Activated CD8-positive, alpha-beta memory T cell treated with anti-CD3 and anti-CD28 coated beads for 48 hours (primary cell): ENCODE results near the gene KIF24.
"Not testable (repeated sequence)": the region's sequence is repeated elsewhere in the genome, so short reads cannot be mapped to it uniquely, and the experiment has no call there.

Source experiments
- DNase-seq, 3 experiments: peaks; one replicate each; pipeline ENCODE4 v3.0.0-alpha.2; 2020; ENCODE audit warnings: low read depth in 2 of 3, low spot score in 2 of 3

The KIF24 gene

DNA sequence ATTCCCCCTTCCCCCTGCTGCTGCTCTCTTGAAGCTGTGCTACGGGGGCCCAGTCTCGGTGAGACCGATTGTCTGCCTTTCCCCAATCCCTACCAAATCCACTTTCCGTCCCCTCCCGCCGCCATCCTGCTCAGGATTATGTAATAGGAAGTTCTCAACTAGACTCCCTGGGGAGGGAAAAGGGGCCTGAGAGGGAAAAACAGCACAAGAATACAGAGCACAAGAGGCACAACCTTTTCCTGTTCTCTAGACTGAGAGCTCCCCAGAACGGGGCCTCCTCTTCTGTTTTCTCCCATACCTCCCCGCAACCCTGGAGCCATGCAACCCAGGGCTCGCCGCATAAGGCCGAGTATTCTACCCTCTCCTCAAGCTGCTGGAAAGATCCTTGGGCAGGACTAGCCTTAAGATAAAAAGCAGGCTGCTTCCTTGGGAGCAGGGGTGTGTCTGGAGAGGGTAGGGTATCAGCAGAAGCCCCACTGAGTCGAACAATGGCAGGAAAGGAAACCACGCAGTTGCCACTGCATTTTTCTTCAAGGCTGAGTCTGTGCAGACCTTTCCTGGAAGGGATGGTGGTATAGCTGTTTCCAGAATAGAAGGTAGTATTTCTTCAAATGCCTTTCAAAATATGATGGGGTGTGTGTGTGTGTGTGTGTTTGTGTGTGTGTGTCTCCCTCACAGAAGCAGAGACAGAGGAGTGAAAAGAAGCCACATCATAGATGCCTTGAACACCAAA lies 34.7 kb upstream of the KIF24 start:
- no peak for DNase-seq

DNA sequence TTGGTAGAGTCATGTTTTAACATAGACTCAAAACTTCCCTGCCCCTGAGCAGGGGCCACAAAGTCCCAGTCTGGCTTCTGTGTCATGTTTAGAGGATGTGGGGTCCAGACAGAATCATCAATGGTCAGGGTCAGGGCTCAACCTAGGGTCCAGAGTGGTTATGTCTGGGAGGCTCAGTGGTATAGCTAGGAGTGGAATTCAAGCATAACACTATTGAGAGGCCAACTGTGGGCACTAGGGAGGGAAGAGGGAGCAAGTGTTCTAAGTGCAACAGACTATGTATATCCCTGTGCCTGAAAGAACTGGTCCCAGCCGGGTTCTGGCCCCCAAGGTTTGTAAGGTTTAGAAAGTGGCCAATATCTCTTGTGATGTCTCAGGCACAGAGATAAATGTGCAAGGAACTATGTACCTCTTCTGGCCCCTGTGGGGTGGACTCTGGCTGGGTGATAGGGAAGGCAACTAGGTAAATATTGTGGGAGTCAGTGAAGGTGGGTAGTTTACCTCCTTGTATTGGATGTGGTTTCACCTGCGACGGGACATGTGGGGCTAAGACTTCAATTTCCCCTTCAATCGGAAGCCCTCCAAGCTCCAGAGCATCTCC lies 33.6 kb upstream of the KIF24 start:
- DNase-seq: no peak

DNA sequence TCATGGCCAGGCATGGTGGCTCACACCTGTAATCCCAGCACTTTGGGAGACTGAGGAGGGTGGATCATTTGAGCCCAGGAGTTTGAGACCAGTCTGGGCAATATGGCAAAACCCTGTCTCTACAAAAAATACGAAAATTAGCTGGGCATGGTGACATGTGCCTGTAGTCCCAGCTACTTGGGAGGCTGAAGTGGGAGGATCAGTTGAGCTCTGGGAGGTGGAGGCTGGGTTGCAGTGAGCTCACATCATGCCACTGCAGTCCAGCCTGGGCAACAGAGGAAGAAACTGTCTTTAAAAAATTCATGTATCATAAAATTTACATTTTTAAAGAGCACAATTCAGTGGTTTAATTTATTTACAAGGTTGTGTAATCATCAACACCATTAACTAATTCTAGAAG lies 23.9 kb upstream of the KIF24 start:
- not testable (repeated sequence) for DNase-seq

DNA sequence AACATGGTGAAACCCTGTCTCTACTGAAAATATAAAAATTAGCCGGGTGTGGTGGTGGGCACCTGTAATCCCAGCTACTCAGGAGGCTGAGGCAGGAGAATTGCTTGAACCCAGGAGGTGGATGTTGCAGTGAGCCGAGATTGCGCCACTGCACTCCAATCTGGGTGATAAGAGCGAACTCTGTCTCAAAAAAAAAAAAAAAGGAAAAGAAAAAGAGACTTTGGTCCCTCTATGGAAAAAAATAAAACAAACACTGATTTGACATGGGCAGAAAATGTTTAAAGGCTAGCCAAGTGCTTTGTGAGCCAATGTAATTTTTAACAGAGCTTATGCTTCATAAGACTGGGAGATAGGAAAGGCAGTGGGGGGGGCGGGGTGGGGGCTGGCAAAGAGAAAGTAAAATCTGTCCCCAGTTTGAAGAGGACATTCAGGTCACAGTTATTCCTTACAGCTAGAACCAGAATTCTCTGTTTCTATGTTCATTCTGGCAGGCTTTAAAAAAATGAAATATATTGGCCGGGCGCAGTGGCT lies 23.1 kb upstream of the KIF24 start:
- not testable (repeated sequence) for DNase-seq

DNA sequence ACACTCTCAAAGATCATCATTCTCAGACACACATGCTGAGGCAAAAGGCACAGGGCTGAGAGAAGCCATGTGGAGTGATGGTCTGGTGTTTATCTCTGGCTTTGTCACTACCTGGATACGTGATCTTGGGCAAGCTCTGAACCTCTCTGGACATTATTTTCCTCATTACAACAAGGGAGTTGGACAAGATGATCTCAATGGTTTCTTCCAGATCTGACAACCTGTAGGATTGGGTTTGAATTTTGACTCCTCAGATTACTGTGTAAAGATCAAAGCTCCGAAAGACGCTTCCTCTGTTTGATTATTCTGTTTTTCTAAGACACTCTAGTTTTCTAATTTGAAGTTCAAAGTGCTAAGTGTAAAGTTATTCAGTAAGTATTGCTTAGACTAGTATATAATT lies 20.3 kb upstream of the KIF24 start:
- no peak for DNase-seq

DNA sequence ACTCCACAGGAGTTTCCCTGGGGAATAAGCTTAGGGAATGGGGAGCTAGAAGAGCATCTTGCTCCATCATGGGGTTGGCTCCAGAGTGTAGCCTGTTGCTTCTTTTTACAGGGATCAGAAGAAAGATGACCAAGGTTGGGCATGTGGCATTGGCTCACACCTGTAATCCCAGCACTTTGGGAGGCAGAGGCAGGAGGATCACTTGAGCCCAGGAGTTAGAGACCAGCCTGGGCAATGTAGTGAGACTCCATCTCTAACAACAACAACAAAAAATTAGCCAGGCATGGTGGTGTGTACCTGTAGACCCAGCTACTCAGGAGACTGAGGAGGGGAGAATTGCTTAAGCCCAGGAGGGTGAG lies 18.7 kb upstream of the KIF24 start:
- DNase-seq: no peak

DNA sequence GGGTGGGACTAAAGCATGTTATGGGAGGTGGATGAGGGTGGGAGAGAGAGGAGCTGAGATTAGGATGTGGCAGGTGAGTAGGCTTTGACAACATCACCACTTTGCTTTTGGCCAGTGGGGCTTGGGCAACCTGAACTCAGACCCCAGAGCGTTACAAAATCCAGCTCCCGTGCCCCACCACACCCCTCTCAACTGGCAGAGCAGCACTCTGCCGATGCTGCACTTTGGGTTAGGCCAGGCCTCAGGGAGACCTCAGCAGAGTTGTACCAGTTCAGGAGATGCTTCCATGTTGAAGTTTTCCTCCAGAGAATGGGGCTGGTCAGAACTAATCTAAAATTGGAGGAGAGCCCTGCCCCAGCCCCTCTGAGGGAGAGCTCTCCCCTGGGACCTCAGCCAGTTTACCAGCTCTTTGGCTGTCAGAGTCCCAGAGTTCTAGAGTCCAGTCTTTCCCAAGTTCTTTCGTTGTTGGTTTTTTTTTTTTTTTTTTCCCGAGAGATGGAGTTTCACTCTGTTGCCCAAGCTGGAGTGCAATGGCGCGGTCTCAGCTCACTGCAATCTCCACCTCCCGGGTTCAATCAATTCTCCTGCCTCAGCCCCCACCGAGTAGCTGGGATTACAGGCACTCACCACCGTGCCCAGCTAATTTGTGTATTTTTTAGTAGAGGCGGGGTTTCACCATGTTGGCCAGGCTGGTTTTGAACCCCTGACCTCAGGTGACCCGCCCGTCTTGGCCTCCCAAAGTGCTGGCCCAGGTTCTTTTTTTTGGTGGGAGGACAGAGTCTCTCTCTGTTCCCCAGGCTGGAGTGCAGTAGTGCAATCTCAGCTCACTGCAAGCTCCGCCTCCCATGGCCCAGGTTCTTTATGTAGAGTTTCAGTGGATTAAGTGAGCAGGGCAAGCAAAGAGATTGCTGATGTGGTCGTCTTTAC lies 18.1 kb upstream of the KIF24 start:
- DNase-seq: no peak

DNA sequence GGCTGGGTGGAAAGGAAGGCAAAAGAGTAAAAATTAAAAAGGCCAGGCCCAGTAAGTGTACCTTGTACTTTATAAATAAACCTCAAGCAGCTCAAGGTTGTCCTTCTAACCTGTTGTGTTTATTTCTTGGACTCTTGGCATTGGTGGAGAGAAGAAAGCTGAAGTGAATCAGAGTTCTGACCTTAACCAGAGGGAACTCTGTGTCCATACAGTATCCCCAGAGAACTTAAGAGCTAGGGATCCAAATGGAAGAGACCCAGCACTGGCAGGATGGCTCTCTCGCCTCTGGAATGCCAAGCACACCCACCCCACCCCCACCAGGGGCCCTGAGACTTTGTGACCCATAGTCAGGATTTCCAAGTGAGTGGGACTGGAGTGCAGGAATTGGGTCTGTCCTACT lies 14.5 kb upstream of the KIF24 start:
- DNase-seq: no peak

DNA sequence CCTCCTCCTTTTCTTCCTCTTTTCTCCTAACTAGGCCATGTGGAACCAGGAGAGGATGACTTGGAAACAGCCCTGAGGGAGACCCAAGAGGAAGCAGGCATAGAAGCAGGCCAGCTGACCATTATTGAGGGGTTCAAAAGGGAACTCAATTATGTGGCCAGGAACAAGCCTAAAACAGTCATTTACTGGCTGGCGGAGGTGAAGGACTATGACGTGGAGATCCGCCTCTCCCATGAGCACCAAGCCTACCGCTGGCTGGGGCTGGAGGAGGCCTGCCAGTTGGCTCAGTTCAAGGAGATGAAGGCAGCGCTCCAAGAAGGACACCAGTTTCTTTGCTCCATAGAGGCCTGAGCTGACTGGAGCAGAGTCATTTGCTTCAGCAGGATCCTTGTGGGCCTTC lies 14.0 kb upstream of the KIF24 start:
- no peak for DNase-seq

DNA sequence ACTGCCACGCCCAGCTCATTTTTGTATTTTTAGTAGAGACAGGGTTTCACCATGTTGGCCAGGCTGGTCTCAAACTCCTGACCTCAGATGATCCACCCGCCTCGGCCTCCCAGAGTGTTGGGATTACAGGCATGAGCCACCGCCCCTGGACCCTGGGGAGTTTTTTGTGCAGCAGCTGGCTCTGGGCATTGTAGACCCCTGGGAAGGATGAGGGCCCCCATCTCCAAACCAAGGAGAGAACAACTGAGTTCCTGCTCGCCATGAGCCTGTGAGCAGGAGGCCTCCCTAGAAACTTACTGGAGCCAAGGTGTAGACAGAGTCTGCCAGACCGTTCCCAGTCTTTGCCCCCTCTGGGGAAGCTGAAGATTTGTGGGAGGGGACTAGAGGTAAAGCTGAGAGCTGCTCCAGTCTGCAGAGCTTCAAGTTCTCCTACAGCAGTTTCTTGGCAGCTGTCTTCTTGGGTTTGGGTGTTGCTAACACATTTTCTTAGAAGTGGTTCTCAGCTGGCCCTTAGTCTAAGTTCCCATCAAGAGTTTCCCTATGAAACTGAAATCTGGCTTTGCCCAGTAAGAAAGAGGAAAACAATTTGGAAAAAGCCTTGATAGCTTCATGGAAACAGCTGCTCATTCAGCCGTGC lies 12.7 kb upstream of the KIF24 start:
- DNase-seq: no peak

DNA sequence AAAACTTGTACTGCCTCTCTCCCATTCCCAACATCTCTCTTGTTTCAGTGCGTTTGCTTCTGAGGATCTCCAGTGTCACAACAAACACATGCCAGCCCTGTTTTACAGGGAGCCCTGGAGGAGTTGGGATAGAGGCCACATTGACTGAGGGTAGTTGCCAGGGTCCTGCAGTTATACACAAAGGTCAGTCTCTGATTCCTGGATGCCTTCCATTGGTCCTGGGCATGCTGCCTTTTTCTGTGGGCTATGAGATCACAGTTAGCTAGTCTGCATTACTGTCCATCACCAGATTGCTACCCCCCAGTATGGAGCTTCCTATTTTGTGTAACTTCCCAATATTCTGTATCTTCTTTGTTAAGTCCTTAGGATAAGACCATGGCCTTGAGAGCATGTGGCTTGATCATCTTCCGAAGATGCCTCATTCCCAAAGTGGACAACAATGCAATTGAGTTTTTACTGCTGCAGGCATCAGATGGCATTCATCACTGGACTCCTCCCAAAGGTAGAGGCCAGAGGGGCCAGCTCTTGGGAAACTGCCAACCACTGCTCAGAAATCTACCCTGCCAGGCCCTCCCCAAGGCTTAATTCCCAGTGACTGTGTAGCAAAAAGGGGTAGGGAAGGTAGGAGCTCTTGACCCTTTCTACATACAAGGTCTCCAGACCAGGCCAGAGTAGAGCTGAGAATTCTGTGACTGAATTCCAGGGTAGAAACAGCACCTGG lies 9.8 kb upstream of the KIF24 start:
- no peak for DNase-seq

DNA sequence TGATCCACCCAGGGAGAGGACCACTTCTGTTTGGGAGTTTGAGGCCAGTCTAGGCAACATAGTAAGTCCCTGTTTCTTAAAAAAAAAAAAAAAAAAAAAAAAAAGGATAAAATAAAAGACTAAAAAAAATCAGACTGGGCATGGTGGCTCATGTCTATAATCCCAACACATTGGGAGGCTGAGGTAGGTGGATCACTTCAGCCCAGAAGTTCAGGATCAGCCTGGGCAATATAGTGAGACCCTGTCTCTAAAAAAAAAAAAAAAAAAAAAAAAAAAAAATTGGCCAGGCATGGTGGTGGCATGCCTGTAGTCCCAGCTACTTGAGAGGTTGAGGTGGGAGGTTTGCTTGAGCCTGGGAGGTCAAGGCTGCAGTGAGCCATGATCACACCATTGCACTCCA lies 9.0 kb upstream of the KIF24 start:
- not testable (repeated sequence) for DNase-seq

DNA sequence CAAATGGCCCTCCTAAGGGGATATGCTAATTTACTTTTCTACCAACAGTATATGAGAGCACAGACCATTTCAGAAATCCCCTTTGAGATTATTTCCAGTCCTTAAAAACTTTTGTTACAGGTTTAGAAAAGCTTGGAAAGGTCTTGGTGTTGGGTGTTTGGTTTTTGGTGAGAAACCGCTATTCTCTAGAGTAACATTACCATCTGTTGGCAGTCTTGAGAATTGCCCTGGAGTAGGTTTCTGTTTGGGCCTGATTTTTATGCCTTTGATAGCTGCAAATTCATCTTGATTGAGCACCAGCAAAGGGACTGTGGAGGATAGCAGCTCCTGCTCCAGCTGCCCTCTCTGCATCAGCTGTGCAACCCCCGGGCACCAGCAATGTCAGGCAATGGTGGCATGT lies 8.3 kb upstream of the KIF24 start:
- DNase-seq: no peak

DNA sequence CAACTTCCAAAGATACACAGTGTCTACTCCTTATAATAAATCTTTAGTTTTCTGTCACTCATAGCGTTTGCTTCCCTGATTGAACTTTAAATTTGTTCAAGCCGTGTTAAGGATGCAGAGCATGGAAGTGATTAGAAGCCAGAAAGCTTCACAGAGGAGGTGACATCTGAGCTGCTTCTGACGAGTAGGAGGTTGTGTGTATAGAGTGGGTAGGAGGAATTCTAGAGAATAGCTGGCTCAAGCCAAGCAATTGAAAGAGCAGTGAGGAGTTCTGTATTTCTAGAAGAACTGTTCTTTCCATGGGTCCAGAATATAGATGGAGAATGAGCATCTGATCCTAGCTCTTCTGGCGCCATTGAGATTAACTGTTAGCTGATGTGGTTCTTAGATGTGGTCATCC lies 6.3 kb upstream of the KIF24 start:
- no peak for DNase-seq

DNA sequence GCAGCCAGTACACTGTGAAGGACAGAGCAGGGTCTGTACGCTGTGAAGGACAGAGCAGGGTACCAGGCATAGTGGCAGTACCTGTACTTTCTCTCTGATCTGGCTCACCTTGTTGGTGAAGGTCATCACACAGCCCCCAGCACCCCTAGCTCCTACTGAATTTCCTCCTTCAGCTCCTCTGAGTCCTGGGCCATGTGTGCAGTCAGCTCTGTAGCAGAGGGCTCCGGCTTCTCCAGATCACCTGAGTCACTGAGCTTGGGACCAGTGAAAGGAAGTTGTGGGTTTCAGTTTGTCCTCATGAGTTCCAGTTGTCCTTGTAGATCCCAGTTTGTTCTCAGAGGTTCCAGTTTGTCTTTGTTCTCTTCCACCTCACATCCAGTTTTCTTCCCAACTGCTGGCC lies 5.8 kb upstream of the KIF24 start:
- no peak for DNase-seq

DNA sequence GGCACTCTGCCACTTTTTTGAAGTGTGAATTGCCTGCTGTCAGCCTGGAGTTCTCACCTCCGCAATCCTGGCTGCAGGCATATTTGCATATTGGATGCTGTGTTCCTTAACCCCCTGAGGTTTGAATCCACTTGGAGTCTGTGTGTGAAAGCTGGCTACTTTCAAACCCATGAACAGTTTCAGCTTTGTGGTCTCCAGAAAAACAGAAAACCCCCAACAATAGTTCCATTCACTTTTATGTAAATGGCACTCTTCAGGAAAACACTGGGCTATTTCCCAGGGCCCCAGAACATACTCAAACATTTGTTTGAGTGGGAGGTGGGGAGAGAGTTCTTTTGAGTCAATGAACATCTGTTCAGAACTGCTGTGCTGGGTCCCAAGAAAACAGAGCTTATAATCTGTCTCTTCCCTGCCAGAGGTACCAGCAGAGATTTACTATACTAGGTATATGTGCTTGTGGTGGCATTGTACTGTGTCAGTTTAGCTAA lies 5.3 kb upstream of the KIF24 start:
- no peak for DNase-seq

DNA sequence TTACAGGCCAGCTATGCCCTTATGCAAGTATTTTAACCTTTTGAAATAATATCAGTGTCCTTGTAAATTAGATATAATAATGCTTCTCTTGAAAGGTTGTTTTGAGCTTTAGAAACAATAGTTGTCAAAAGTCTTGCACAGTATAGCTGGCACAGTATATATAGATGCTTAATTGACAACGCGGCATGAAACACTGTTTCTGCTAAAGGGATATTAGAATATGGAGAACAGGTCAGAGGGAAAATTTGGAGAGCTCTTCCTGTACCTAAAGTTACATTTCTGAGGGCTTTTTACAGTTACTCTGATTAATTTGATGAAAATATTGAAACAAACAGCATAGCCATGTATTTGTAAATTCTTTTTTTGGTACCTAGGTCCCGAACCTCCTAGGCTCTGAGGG lies 4.8 kb upstream of the KIF24 start:
- no peak for DNase-seq

DNA sequence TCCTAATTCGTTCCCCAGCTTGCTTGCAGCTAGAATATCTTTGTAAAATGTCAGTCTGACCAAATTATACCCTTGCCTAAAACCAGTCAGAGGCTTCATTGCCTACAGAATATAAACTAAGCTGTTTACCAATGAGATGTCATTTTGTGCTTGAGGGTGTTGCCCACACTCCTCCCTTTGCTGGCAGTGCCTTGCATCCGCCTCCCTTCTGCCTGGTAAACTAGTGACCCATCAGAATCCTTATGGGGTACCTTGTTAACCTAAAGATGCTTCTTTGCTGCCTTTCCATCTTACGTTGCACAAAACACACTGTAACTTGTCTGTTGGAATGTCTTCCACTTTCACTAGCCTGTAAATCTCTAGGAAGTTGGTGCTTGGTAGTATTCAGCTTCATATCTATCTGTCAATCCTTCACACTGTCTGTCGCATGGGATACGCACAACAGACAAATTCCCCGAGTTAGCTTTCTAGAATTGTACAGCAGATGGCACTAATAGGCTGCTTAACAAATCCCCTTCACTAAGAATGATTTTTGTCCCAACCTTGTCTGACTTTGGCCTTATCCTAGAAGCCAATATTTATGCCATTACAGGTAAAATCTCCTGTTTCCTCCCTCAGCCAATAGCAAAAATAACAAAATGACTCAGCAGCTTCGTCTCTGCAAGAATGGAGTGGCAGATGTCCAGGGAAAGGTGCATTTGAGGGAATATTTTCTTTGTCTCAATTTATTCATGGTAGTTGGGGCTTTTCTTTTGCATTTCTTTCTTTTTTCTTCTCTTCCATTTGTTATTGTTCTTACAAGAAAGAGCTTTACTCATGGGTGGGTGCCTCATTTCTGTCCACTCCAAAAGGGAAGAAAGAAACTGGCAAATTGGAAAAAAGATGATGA lies 3.3 kb upstream of the KIF24 start:
- no peak for DNase-seq

DNA sequence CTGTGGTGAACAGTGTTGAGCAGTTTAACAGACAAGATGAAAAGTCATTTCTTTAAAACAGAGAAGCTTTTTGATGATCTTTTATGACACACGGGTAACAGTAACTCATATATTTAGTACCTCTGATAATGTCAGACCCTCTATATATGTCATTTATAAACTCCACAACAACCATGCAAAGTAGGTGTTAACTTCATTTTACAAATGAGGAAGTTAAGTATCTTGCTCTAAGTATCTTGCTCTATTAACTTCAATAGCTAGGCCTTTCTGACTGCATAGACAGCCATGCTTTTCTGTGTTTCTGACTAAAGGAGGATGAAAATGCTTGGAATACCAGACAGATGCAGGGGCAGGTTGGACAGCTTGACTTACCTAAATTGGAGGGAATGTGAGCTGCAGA lies 2.1 kb upstream of the KIF24 start:
- DNase-seq: no peak
